Hindlimb muscle (tissue), 1 donor: ENCODE results near the gene ABCA4. TPM values are rescaled to one million over a fixed set of nuclear protein-coding genes. Genes with fewer than 3 reads are reported as not detected.
A peak's percentile ranks its signal among the peaks of the same experiment; 100 is the strongest.

Source experiments
- DNase-seq: peaks from one replicate; pipeline ENCODE4 v3.0.0-alpha.2; 2013
- polyA plus RNA-seq: library from polyadenylated mRNA; unstranded; fragments of 120-200 nt; gene quantifications from one replicate; pipeline ENCODE4 v1.2.1, GENCODE V29; 2013; ENCODE audit not compliant: insufficient read length

The ABCA4 gene
- polyA plus RNA-seq, 1 donor: 0.71 TPM

- DNase-seq: no peak
Observed at GRCh38 chr1:94081566-94082344, 39.2 kb downstream of the ABCA4 start.

GRCh38 chr1:94079989-94080388 is 41.0 kb downstream of the ABCA4 start:
- DNase-seq: no peak

GRCh38 chr1:94079080-94079940 is 41.6 kb downstream of the ABCA4 start:
- DNase-seq: no peak

- no peak for DNase-seq
Observed at GRCh38 chr1:94072840-94073522, 48.0 kb downstream of the ABCA4 start.

GRCh38 chr1:94071976-94072375 is 49.0 kb downstream of the ABCA4 start:
- no peak for DNase-seq

- DNase-seq: no peak
Observed at GRCh38 chr1:94071391-94071790, 49.6 kb downstream of the ABCA4 start.

GRCh38 chr1:94070865-94071264 is 50.1 kb downstream of the ABCA4 start:
- DNase-seq: no peak

GRCh38 chr1:94069919-94070285 is 51.0 kb downstream of the ABCA4 start:
- DNase-seq: no peak

- no peak for DNase-seq
Observed at GRCh38 chr1:94068999-94069918, 51.7 kb downstream of the ABCA4 start.

- DNase-seq: no peak
Observed at GRCh38 chr1:94068096-94068998, 52.6 kb downstream of the ABCA4 start.

- DNase-seq: no peak
Observed at GRCh38 chr1:94067196-94067595, 53.8 kb downstream of the ABCA4 start.

- peak; percentile 67 for DNase-seq
Observed at GRCh38 chr1:94063379-94063778, 57.6 kb downstream of the ABCA4 start.

GRCh38 chr1:94061513-94062443 is 59.2 kb downstream of the ABCA4 start:
- DNase-seq: peak; percentile 56

- no peak for DNase-seq
Observed at GRCh38 chr1:94060720-94061119, 60.2 kb downstream of the ABCA4 start.

GRCh38 chr1:94058766-94059165 is 62.2 kb downstream of the ABCA4 start:
- no peak for DNase-seq

GRCh38 chr1:94056996-94057395 is 64.0 kb downstream of the ABCA4 start:
- DNase-seq: no peak

- DNase-seq: no peak
Observed at GRCh38 chr1:94056171-94056570, 64.8 kb downstream of the ABCA4 start.

GRCh38 chr1:94055459-94056122 is 65.4 kb downstream of the ABCA4 start:
- no peak for DNase-seq

- DNase-seq: no peak
Observed at GRCh38 chr1:94050675-94051074, 70.3 kb downstream of the ABCA4 start.
